Dendritic cell treated with granulocyte-macrophage colony-stimulating factor and Interleukin-4, amounts not matched to agents 40 ng/mL and 50 ng/mL, for 4 days (primary cell): ENCODE results near the gene CORO6.

Experiments
- H3K27ac Mint-ChIP-seq: one replicate; pipeline ENCODE4 v1.8.0; 2022; ENCODE audit warnings: mild to moderate bottlenecking, mixed read lengths
- H3K27me3 Mint-ChIP-seq: one replicate; pipeline ENCODE4 v1.8.0; 2022; ENCODE audit warnings: mild to moderate bottlenecking, mixed read lengths
- H3K36me3 Mint-ChIP-seq: one replicate; pipeline ENCODE4 v1.8.0; 2022; ENCODE audit warnings: low read depth, mixed read lengths
- H3K4me1 Mint-ChIP-seq: one replicate; pipeline ENCODE4 v1.8.0; 2022; ENCODE audit warnings: low read depth, mixed read lengths
- H3K4me3 Mint-ChIP-seq: one replicate; pipeline ENCODE4 v1.8.0; 2022; ENCODE audit warnings: mild to moderate bottlenecking, moderate library complexity, mixed read lengths
- H3K9me3 Mint-ChIP-seq: one replicate; pipeline ENCODE4 v1.8.0; 2022; ENCODE audit warnings: mixed read lengths
- intact Hi-C: fragments of 100-400 bp; cut with micrococcal nuclease; formaldehyde crosslinking; loops from one replicate; pipeline ENCODE4 v1.15.0; 2022

Gene CORO6

GRCh38 chr17:29587591-29587990 lies 35.1 kb downstream of the CORO6 start:
- intact Hi-C loops = no loop called here
- peak overlapping the region; percentile 80 for H3K27ac Mint-ChIP-seq
- peaks cover 25% of the 10 kb centered on the region for H3K36me3 Mint-ChIP-seq
- peak overlapping the region; percentile 86 for H3K4me3 Mint-ChIP-seq
- no peaks in the 10 kb centered on the region for H3K9me3 Mint-ChIP-seq
- peaks cover 87% of the 10 kb centered on the region for H3K4me1 Mint-ChIP-seq
- peaks cover 11% of the 10 kb centered on the region for H3K27me3 Mint-ChIP-seq

- peak overlapping the region; percentile 45 for H3K27ac Mint-ChIP-seq
- no peaks in the 10 kb centered on the region for H3K9me3 Mint-ChIP-seq
- H3K27me3 Mint-ChIP-seq = peaks cover 8% of the 10 kb centered on the region
- peak overlapping the region; percentile 86 for H3K4me3 Mint-ChIP-seq
- intact Hi-C loops = no loop called here
- H3K4me1 Mint-ChIP-seq = peaks cover 82% of the 10 kb centered on the region
- peaks cover 33% of the 10 kb centered on the region for H3K36me3 Mint-ChIP-seq
Observed at GRCh38 chr17:29586676-29587469, 35.8 kb downstream of the CORO6 start.

GRCh38 chr17:29585080-29585751 lies 37.5 kb downstream of the CORO6 start:
- intact Hi-C loops = no loop called here
- Mint-ChIP-seq H3K4me3 (peak overlapping the region; percentile 67), H3K36me3 (peaks cover 49% of the 10 kb centered on the region), H3K27me3 (no peaks in the 10 kb centered on the region), H3K27ac (peak overlapping the region; percentile 81), H3K9me3 (no peaks in the 10 kb centered on the region), H3K4me1 (peaks cover 70% of the 10 kb centered on the region)

- H3K27me3 Mint-ChIP-seq = no peaks in the 10 kb centered on the region
- peaks cover 56% of the 10 kb centered on the region for H3K36me3 Mint-ChIP-seq
- peaks cover 69% of the 10 kb centered on the region for H3K4me1 Mint-ChIP-seq
- intact Hi-C loops = no loop called here
- H3K27ac Mint-ChIP-seq = peak overlapping the region; percentile 81
- H3K4me3 Mint-ChIP-seq = peak overlapping the region; percentile 67
- no peaks in the 10 kb centered on the region for H3K9me3 Mint-ChIP-seq
Observed at GRCh38 chr17:29584452-29585079, 38.1 kb downstream of the CORO6 start.

GRCh38 chr17:29583324-29584248 lies 39.1 kb downstream of the CORO6 start:
- peak overlapping the region; percentile 81 for H3K27ac Mint-ChIP-seq
- H3K4me3 Mint-ChIP-seq = no peak overlapping the region
- H3K27me3 Mint-ChIP-seq = no peaks in the 10 kb centered on the region
- intact Hi-C loops = no loop called here
- H3K9me3 Mint-ChIP-seq = no peaks in the 10 kb centered on the region
- H3K36me3 Mint-ChIP-seq = peaks cover 62% of the 10 kb centered on the region
- peaks cover 68% of the 10 kb centered on the region for H3K4me1 Mint-ChIP-seq

GRCh38 chr17:29582772-29583171 lies 39.9 kb downstream of the CORO6 start:
- Mint-ChIP-seq H3K9me3 (no peaks in the 10 kb centered on the region), H3K27ac (no peak overlapping the region)

GRCh38 chr17:29582254-29582765 lies 40.4 kb downstream of the CORO6 start:
- H3K4me3 Mint-ChIP-seq = no peak overlapping the region
- no peaks in the 10 kb centered on the region for H3K9me3 Mint-ChIP-seq
- H3K36me3 Mint-ChIP-seq = peaks cover 69% of the 10 kb centered on the region
- no peaks in the 10 kb centered on the region for H3K27me3 Mint-ChIP-seq
- intact Hi-C loops = no loop called here
- peaks cover 57% of the 10 kb centered on the region for H3K4me1 Mint-ChIP-seq
- no peak overlapping the region for H3K27ac Mint-ChIP-seq

More at GRCh38 chr17:29582772-29583171, 39.9 kb downstream of the CORO6 start:
- no peak overlapping the region for H3K4me3 Mint-ChIP-seq
- intact Hi-C loops = no loop called here
- H3K36me3 Mint-ChIP-seq = peaks cover 64% of the 10 kb centered on the region
- no peaks in the 10 kb centered on the region for H3K27me3 Mint-ChIP-seq
- peaks cover 61% of the 10 kb centered on the region for H3K4me1 Mint-ChIP-seq

- Mint-ChIP-seq H3K4me3 (no peak overlapping the region), H3K9me3 (no peaks in the 10 kb centered on the region), H3K27ac (no peak overlapping the region), H3K4me1 (peaks cover 51% of the 10 kb centered on the region), H3K27me3 (no peaks in the 10 kb centered on the region), H3K36me3 (peaks cover 75% of the 10 kb centered on the region)
- intact Hi-C loops = no loop called here
Observed at GRCh38 chr17:29581583-29582253, 41.0 kb downstream of the CORO6 start.

- Mint-ChIP-seq H3K36me3 (peaks cover 91% of the 10 kb centered on the region), H3K4me3 (no peak overlapping the region), H3K4me1 (peaks cover 37% of the 10 kb centered on the region), H3K27ac (no peak overlapping the region), H3K9me3 (no peaks in the 10 kb centered on the region), H3K27me3 (no peaks in the 10 kb centered on the region)
- intact Hi-C loops = loop anchor here (1.0 kb wide), 1 partner anchor 12 kb away; no protein-coding TSS in a partner anchor
Observed at GRCh38 chr17:29579866-29580771, 42.6 kb downstream of the CORO6 start.

GRCh38 chr17:29578626-29579485 lies 43.9 kb downstream of the CORO6 start:
- Mint-ChIP-seq H3K4me1 (peaks cover 33% of the 10 kb centered on the region), H3K36me3 (peaks cover 100% of the 10 kb centered on the region), H3K9me3 (no peaks in the 10 kb centered on the region), H3K27ac (no peak overlapping the region), H3K4me3 (no peak overlapping the region), H3K27me3 (no peaks in the 10 kb centered on the region)
- intact Hi-C loops = no loop called here

GRCh38 chr17:29577385-29578211 lies 45.1 kb downstream of the CORO6 start:
- Mint-ChIP-seq H3K4me1 (peaks cover 28% of the 10 kb centered on the region), H3K27me3 (no peaks in the 10 kb centered on the region), H3K9me3 (no peaks in the 10 kb centered on the region), H3K36me3 (peaks cover 99% of the 10 kb centered on the region), H3K27ac (no peak overlapping the region), H3K4me3 (no peak overlapping the region)
- intact Hi-C loops = no loop called here
